ENCODE measurements around the gene ATRX. TPM values are rescaled to one million over a fixed set of nuclear protein-coding genes. Genes with fewer than 3 reads are reported as not detected.
"Not testable (repeated sequence)": the region's sequence is repeated elsewhere in the genome, so short reads cannot be mapped to it uniquely, and the experiment has no call there.

Gene ATRX
- total RNA-seq, 4 donors from 2014 or later, result 34.7 to 75.9 (median 50.5) TPM

GRCh38 chrX:77740376-77740905 lies 45.6 kb downstream of the ATRX start:
- TF ChIP-seq POLR2A (IDR thresholded peaks at IDR 0.05), result no peak
- TF ChIP-seq CTCF (IDR thresholded peaks at IDR 0.05 in 4 of 5, conservative IDR thresholded peaks at IDR 0.05 in 1 of 5), result no peak

DNA sequence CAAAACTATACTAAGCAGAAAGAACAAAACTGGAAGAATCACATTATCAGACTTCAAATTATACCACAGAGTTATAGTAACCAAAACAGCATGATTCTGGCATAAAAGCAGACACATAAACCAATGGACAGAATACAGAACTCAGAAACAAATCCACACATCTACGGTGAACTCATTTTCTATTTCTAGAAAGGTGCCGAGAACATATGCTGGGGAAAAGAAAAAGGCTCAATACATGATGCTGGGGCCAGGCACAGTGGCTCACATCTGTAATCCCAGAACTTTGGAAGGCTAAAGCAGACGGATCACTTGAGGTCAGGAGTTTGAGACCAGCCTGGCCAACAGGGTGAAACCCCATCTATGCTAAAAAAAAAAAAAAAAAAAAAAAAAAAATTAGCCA lies 52.7 kb downstream of the ATRX start:
- H3K27me3 ChIP-seq, result no peaks in the 10 kb centered on the region
- ATAC-seq (no peak), DNase-seq (no peak)
- intact Hi-C loops (cut with DNase I; ENCODE audit: low total_unique reads) (no loop called here), in situ Hi-C loops (cut with MboI; ENCODE audit: low sequenced_read_pairs in 4 of 4) (no loop called here)
- H3K27ac ChIP-seq, result no peak overlapping the region
- no peak for TF ChIP-seq POLR2A (IDR thresholded peaks at IDR 0.05)
- H3K4me1 ChIP-seq, result no peaks in the 10 kb centered on the region
- no peaks in the 10 kb centered on the region for H3K36me3 ChIP-seq
- no peak overlapping the region for H3K4me3 ChIP-seq
- no peaks in the 10 kb centered on the region for H3K9me3 ChIP-seq

More at GRCh38 chrX:77740376-77740905, 45.6 kb downstream of the ATRX start:
- intact Hi-C loops (cut with DNase I; ENCODE audit: low total_unique reads), result no loop called here
- Histone ChIP-seq H3K9me3 (no peaks in the 10 kb centered on the region), H3K36me3 (no peaks in the 10 kb centered on the region), H3K4me3 (no peak overlapping the region), H3K4me1 (peaks cover 16 to 21% of the 10 kb centered on the region in 2 donors), H3K27me3 (no peaks in the 10 kb centered on the region), H3K27ac (no peak overlapping the region)
- DNase-seq, result no peak
- no peak for ATAC-seq
- in situ Hi-C loops (cut with MboI; ENCODE audit: low sequenced_read_pairs in 4 of 4), result no loop called here

DNA sequence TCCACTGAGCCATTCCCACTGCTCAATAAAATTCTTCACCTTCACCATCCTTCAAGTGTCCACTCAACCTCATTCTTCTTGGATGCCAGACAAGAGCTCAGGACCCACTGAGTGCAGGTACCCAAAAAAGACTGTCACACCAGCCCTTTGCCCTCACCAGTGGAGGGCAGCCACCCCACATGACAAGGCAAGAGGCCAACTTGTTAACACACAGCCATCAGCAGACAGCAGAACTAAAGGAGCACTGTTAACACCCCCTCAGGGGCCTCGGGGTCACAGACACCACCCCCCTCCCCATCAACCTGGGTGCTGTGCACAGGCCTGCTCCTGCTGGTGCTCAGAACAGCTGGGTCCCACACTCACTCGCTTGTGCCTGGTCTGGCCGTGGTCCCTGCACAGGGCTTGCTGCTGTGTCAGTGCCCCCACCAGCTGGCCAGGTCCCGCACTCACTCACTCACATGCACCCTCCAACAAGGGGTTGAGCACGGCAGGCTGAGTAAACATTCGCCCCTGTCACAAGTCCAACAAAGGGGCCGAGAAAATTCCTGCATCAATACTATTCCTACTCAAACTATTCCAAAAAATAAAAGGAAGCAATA lies 54.1 kb downstream of the ATRX start:
- Histone ChIP-seq H3K27ac (no peak overlapping the region), H3K27me3 (no peaks in the 10 kb centered on the region), H3K4me1 (no peaks in the 10 kb centered on the region), H3K36me3 (no peaks in the 10 kb centered on the region), H3K9me3 (no peaks in the 10 kb centered on the region), H3K4me3 (no peak overlapping the region)
- no peak for TF ChIP-seq CTCF (IDR thresholded peaks at IDR 0.05 in 4 of 5, conservative IDR thresholded peaks at IDR 0.05 in 1 of 5)
- no peak for TF ChIP-seq POLR2A (IDR thresholded peaks at IDR 0.05)
- in situ Hi-C loops (cut with MboI; ENCODE audit: low sequenced_read_pairs in 4 of 4) (no loop called here), intact Hi-C loops (cut with DNase I; ENCODE audit: low total_unique reads) (no loop called here)
- DNase-seq (no peak), ATAC-seq (no peak)

- H3K4me3 ChIP-seq; H3K27ac ChIP-seq; H3K27me3 ChIP-seq; ATAC-seq; H3K4me1 ChIP-seq; H3K36me3 ChIP-seq; DNase-seq; in situ Hi-C loops (cut with MboI; ENCODE audit: low sequenced_read_pairs in 4 of 4); intact Hi-C loops (cut with DNase I; ENCODE audit: low total_unique reads); H3K9me3 ChIP-seq: not testable (repeated sequence)
Observed at GRCh38 chrX:77726095-77726494, 59.9 kb downstream of the ATRX start.

DNA sequence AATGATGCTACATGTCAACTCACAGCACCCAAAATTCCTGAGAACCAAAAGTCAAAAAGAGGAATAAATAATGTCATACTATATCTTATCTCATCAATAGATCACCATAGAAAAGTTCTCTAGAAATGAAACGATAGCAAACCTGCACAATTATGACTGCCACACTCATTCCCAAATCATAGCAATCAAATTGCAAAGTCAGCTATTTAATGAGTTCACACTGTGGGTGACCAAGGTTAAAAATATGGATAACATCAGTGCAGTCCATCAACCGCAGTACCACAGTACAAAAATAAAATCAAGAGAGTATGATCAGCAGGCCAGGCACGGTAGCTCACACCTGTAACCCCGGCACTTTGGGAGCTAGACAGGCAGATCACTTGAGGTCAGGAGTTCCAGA lies 62.3 kb downstream of the ATRX start:
- DNase-seq (no peak), ATAC-seq (no peak)
- intact Hi-C loops (cut with DNase I; ENCODE audit: low total_unique reads), result no loop called here
- peaks cover 0 to 7% (median 0%) of the 10 kb centered on the region in 3 donors for H3K9me3 ChIP-seq
- in situ Hi-C loops (cut with MboI; ENCODE audit: low sequenced_read_pairs in 4 of 4), result no loop called here
- H3K4me3 ChIP-seq, result no peak overlapping the region
- no peak overlapping the region for H3K27ac ChIP-seq
- H3K4me1 ChIP-seq, result no peaks in the 10 kb centered on the region
- no peak for TF ChIP-seq CTCF (IDR thresholded peaks at IDR 0.05 in 4 of 5, conservative IDR thresholded peaks at IDR 0.05 in 1 of 5)
- no peak for TF ChIP-seq POLR2A (IDR thresholded peaks at IDR 0.05)
- no peaks in the 10 kb centered on the region for H3K36me3 ChIP-seq
- H3K27me3 ChIP-seq, result no peaks in the 10 kb centered on the region

DNA sequence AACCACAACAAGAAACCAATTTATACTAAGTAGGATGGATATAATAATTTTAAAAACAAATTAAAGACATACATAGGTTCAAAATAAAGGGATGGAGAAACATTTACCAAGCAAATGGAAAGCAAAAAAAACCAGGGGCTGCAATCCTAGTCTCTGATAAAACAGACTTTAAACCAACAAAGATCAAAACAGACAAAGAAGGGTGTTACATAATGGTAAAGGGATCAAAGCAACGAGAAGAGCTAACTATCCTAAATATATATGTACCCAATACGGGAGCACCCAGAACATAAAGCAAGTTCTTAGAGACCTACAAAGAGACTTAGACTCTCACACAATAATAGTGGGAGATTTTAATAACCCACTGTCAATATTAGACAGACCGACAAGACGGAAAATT lies 66.6 kb downstream of the ATRX start:
- Histone ChIP-seq H3K36me3 (no peaks in the 10 kb centered on the region), H3K4me3 (no peak overlapping the region), H3K27me3 (no peaks in the 10 kb centered on the region), H3K27ac (no peak overlapping the region), H3K4me1 (no peaks in the 10 kb centered on the region), H3K9me3 (peaks cover 0 to 7% (median 0%) of the 10 kb centered on the region in 3 donors)
- ATAC-seq, result no peak
- no peak for TF ChIP-seq POLR2A (IDR thresholded peaks at IDR 0.05)
- TF ChIP-seq CTCF (IDR thresholded peaks at IDR 0.05 in 4 of 5, conservative IDR thresholded peaks at IDR 0.05 in 1 of 5), result no peak
- DNase-seq, result no peak
- in situ Hi-C loops (cut with MboI; ENCODE audit: low sequenced_read_pairs in 4 of 4), result no loop called here
- intact Hi-C loops (cut with DNase I; ENCODE audit: low total_unique reads), result no loop called here

Data from gastrocnemius medialis (tissue), 4 donors.